ENCODE data around the gene ARID1B.

- TF ChIP-seq CTCF (conservative IDR thresholded peaks at IDR 0.05; ENCODE audit: low read depth, low read length) (no peak), RCOR1 (IDR thresholded peaks at IDR 0.05; ENCODE audit: insufficient replicate concordance, low read length) (no peak), POLR2A (IDR thresholded peaks at IDR 0.05; ENCODE audit: low read depth, low read length) (no peak), RAD21 (IDR thresholded peaks at IDR 0.05; ENCODE audit: low read length) (no peak), SMC3 (IDR thresholded peaks at IDR 0.05; ENCODE audit: low read depth, low read length) (no peak), CHD1 (IDR thresholded peaks at IDR 0.05; ENCODE audit: low read depth, low read length) (no peak), MXI1 (IDR thresholded peaks at IDR 0.05; ENCODE audit: borderline replicate concordance, low read depth, low read length) (no peak), ELK1 (IDR thresholded peaks at IDR 0.05; ENCODE audit: borderline replicate concordance, low read depth, low read length) (no peak), MAZ (IDR thresholded peaks at IDR 0.05; ENCODE audit: borderline replicate concordance, low read depth, low read length) (no peak), CEBPB (IDR thresholded peaks at IDR 0.05; ENCODE audit: low read depth, low read length) (no peak), NFE2L2 (IDR thresholded peaks at IDR 0.05; ENCODE audit: low read depth, low read length) (no peak)
Observed at GRCh38 chr6:156978948-156979347, 201.8 kb downstream of the ARID1B start.

Data from IMR-90 (cell line).